ENCODE results near the gene PADI4. TPM values are rescaled to one million over a fixed set of nuclear protein-coding genes. Genes with fewer than 3 reads are reported as not detected.

Gene PADI4
- total and polyA plus RNA-seq, 2 donors (not counting 1 experiment from before 2014, with no cell fraction given): not detected

GRCh38 chr1:17400725-17401341 is 92.8 kb downstream of the PADI4 start:
- H4K20me1 ChIP-seq (ENCODE audit: control insufficient read depth, extremely low read depth, insufficient read depth, low read length): no peaks in the 10 kb centered on the region
- H3K27me3 ChIP-seq (ENCODE audit: control insufficient read depth, insufficient read depth, low read length): peaks cover 2% of the 10 kb centered on the region
- H2AFZ ChIP-seq (ENCODE audit: low read length): no peak overlapping the region
- no peaks in the 10 kb centered on the region for H3K9me3 ChIP-seq (ENCODE audit: control insufficient read depth, insufficient read depth, low read depth, low read length)
- no peak overlapping the region for H3K27ac ChIP-seq (ENCODE audit: insufficient read depth, low read length)
- H3K79me2 ChIP-seq (ENCODE audit: control insufficient read depth, insufficient read depth, low read length): no peaks in the 10 kb centered on the region
- no peak overlapping the region for H3K4me3 ChIP-seq (replicated peaks in 1 of 4; ENCODE audit: control extremely low read depth in 1 of 4, insufficient read depth in 1 of 4, low read depth in 3 of 4, low read length in 4 of 4)
- peaks cover 2% of the 10 kb centered on the region for H3K36me3 ChIP-seq (ENCODE audit: control insufficient read depth, insufficient read depth, low read length)
- H3K4me2 ChIP-seq (ENCODE audit: extremely low read depth, insufficient read depth, low read length): no peak overlapping the region
- no peak for DNase-seq (ENCODE audit: low read depth in 2 of 2)
- no peak for TF ChIP-seq EZH2 (IDR thresholded peaks at IDR 0.05; ENCODE audit: low read length, missing control alignments)
- TF ChIP-seq CTCF (conservative IDR thresholded peaks at IDR 0.05 in 1 of 2, IDR thresholded peaks at IDR 0.05 in 1 of 2; ENCODE audit: low read depth in 1 of 2, low read length in 2 of 2): no peak
- H3K4me1 ChIP-seq (ENCODE audit: control insufficient read depth, extremely low read depth, insufficient read depth, low read length): no peaks in the 10 kb centered on the region
- no peak overlapping the region for H3K9ac ChIP-seq (ENCODE audit: insufficient read depth, low read length)

- Histone ChIP-seq H3K36me3 (ENCODE audit: control insufficient read depth, insufficient read depth, low read length) (peaks cover 4% of the 10 kb centered on the region), H4K20me1 (ENCODE audit: control insufficient read depth, extremely low read depth, insufficient read depth, low read length) (no peaks in the 10 kb centered on the region), H3K4me2 (ENCODE audit: extremely low read depth, insufficient read depth, low read length) (no peak overlapping the region), H3K4me1 (ENCODE audit: control insufficient read depth, extremely low read depth, insufficient read depth, low read length) (no peaks in the 10 kb centered on the region), H3K9ac (ENCODE audit: insufficient read depth, low read length) (no peak overlapping the region), H3K9me3 (ENCODE audit: control insufficient read depth, insufficient read depth, low read depth, low read length) (no peaks in the 10 kb centered on the region), H3K27me3 (ENCODE audit: control insufficient read depth, insufficient read depth, low read length) (peaks cover 2% of the 10 kb centered on the region), H3K79me2 (ENCODE audit: control insufficient read depth, insufficient read depth, low read length) (no peaks in the 10 kb centered on the region), H3K4me3 (replicated peaks in 1 of 4; ENCODE audit: control extremely low read depth in 1 of 4, insufficient read depth in 1 of 4, low read depth in 3 of 4, low read length in 4 of 4) (no peak overlapping the region), H2AFZ (ENCODE audit: low read length) (no peak overlapping the region), H3K27ac (ENCODE audit: insufficient read depth, low read length) (no peak overlapping the region)
- DNase-seq (ENCODE audit: low read depth in 2 of 2): no peak
- no peak for TF ChIP-seq CTCF (conservative IDR thresholded peaks at IDR 0.05 in 1 of 2, IDR thresholded peaks at IDR 0.05 in 1 of 2; ENCODE audit: low read depth in 1 of 2, low read length in 2 of 2)
- TF ChIP-seq EZH2 (IDR thresholded peaks at IDR 0.05; ENCODE audit: low read length, missing control alignments): no peak
Measured at GRCh38 chr1:17401841-17402240, 93.8 kb downstream of the PADI4 start.

GRCh38 chr1:17403081-17403480 is 95.1 kb downstream of the PADI4 start:
- H3K9me3 ChIP-seq (ENCODE audit: control insufficient read depth, insufficient read depth, low read depth, low read length): no peaks in the 10 kb centered on the region
- H3K4me2 ChIP-seq (ENCODE audit: extremely low read depth, insufficient read depth, low read length): no peak overlapping the region
- no peak overlapping the region for H2AFZ ChIP-seq (ENCODE audit: low read length)
- H3K27me3 ChIP-seq (ENCODE audit: control insufficient read depth, insufficient read depth, low read length): no peaks in the 10 kb centered on the region
- H3K79me2 ChIP-seq (ENCODE audit: control insufficient read depth, insufficient read depth, low read length): no peaks in the 10 kb centered on the region
- DNase-seq (ENCODE audit: low read depth in 2 of 2): no peak
- no peak overlapping the region for H3K4me3 ChIP-seq (replicated peaks in 1 of 4; ENCODE audit: control extremely low read depth in 1 of 4, insufficient read depth in 1 of 4, low read depth in 3 of 4, low read length in 4 of 4)
- TF ChIP-seq CTCF (conservative IDR thresholded peaks at IDR 0.05 in 1 of 2, IDR thresholded peaks at IDR 0.05 in 1 of 2; ENCODE audit: low read depth in 1 of 2, low read length in 2 of 2) (no peak), EZH2 (IDR thresholded peaks at IDR 0.05; ENCODE audit: low read length, missing control alignments) (no peak)
- no peaks in the 10 kb centered on the region for H3K4me1 ChIP-seq (ENCODE audit: control insufficient read depth, extremely low read depth, insufficient read depth, low read length)
- H3K27ac ChIP-seq (ENCODE audit: insufficient read depth, low read length): no peak overlapping the region
- H3K36me3 ChIP-seq (ENCODE audit: control insufficient read depth, insufficient read depth, low read length): peaks cover 4% of the 10 kb centered on the region
- H4K20me1 ChIP-seq (ENCODE audit: control insufficient read depth, extremely low read depth, insufficient read depth, low read length): no peaks in the 10 kb centered on the region
- no peak overlapping the region for H3K9ac ChIP-seq (ENCODE audit: insufficient read depth, low read length)

Data from fibroblast of lung (primary cell).